KMS-11 (cell line): ENCODE results near the gene HCFC1.

ENCODE experiments used
- H2AFZ ChIP-seq: fragments of 200-600 bp; sonication (generic); 2 replicates; pipeline ENCODE4 v1.6.1; 2016; ENCODE audit warnings: antibody characterized with exemption, mixed run types, low read depth
- H3K27ac ChIP-seq: fragments of 200-600 bp; sonication (generic); 2 replicates; pipeline ENCODE4 v1.6.1; 2016; ENCODE audit warnings: mild to moderate bottlenecking, mixed run types
- H3K27me3 ChIP-seq: fragments of 200-600 bp; sonication (generic); 2 replicates; pipeline ENCODE4 v1.6.1; 2017; ENCODE audit warnings: mild to moderate bottlenecking, low read depth, mixed run types, moderate library complexity; ENCODE audit not compliant: insufficient read depth
- H3K36me3 ChIP-seq: fragments of 200-600 bp; sonication (generic); 2 replicates; pipeline ENCODE4 v1.6.1; 2017; ENCODE audit warnings: mild to moderate bottlenecking, mixed run types; ENCODE audit not compliant: insufficient read depth
- H3K4me1 ChIP-seq: fragments of 200-600 bp; sonication (generic); 2 replicates; pipeline ENCODE4 v1.6.1; 2016; ENCODE audit warnings: mild to moderate bottlenecking, low read depth, mixed run types; ENCODE audit not compliant: poor library complexity, severe bottlenecking
- H3K4me2 ChIP-seq: fragments of 200-600 bp; sonication (generic); 2 replicates; pipeline ENCODE4 v1.7.0; 2016; ENCODE audit warnings: mild to moderate bottlenecking, mixed run types
- H3K4me3 ChIP-seq: fragments of 200-600 bp; sonication (generic); IDR thresholded peaks from 2 replicates; pipeline ENCODE4 v1.6.1; 2017; ENCODE audit warnings: low read depth, low read length, mixed read lengths; ENCODE audit not compliant: insufficient read depth
- H3K79me2 ChIP-seq: fragments of 200-600 bp; sonication (generic); 2 replicates; pipeline ENCODE4 v1.6.1; 2016; ENCODE audit warnings: low read depth, mixed run types; ENCODE audit not compliant: insufficient read depth
- H3K9ac ChIP-seq: fragments of 200-600 bp; sonication (generic); 2 replicates; pipeline ENCODE4 v1.6.1; 2016; ENCODE audit warnings: mild to moderate bottlenecking, mixed run types
- H4K20me1 ChIP-seq: fragments of 200-600 bp; sonication (generic); 2 replicates; pipeline ENCODE4 v1.6.1; 2016; ENCODE audit warnings: mild to moderate bottlenecking, mixed run types; ENCODE audit not compliant: insufficient read depth
- TF ChIP-seq, protein P1 (sequence below): fragments of 200-600 bp; sonication (generic); conservative IDR thresholded peaks from 2 replicates; pipeline ENCODE4 v1.6.1; 2017; ENCODE audit warnings: low read depth, mild to moderate bottlenecking, antibody characterized with exemption, low read length, moderate library complexity, mixed read lengths

The HCFC1 gene

DNA sequence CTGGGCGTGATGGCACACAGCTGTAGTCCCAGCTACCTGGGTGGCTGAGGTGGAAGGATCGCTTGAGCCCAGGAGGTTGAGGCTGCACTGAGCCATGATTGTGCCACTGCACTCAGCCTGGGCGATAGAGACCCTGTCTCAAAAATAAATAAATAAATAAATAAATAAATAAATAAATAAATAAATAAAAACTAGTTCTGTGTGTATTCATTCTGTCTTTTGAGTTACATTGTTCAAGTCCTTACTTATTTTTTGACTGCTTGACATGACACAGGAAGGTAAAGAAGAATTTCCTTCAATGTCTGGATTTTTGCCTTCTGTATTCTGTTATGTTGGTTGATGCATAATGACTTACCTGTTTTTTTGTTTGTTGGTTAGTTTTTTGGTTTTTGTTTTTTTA is 34.6 kb downstream of the HCFC1 start:
- Histone ChIP-seq H3K4me3 (no peak overlapping the region), H3K4me1 (no peaks in the 10 kb centered on the region), H2AFZ (no peak overlapping the region), H3K4me2 (no peak overlapping the region), H3K79me2 (peaks cover 21% of the 10 kb centered on the region; the same call in 1 of the 2 replicates), H3K27me3 (no peaks in the 10 kb centered on the region), H3K9ac (no peak overlapping the region), H3K27ac (no peak overlapping the region), H4K20me1 (no peaks in the 10 kb centered on the region), H3K36me3 (no peaks in the 10 kb centered on the region)
- TF ChIP-seq, protein P1, sequence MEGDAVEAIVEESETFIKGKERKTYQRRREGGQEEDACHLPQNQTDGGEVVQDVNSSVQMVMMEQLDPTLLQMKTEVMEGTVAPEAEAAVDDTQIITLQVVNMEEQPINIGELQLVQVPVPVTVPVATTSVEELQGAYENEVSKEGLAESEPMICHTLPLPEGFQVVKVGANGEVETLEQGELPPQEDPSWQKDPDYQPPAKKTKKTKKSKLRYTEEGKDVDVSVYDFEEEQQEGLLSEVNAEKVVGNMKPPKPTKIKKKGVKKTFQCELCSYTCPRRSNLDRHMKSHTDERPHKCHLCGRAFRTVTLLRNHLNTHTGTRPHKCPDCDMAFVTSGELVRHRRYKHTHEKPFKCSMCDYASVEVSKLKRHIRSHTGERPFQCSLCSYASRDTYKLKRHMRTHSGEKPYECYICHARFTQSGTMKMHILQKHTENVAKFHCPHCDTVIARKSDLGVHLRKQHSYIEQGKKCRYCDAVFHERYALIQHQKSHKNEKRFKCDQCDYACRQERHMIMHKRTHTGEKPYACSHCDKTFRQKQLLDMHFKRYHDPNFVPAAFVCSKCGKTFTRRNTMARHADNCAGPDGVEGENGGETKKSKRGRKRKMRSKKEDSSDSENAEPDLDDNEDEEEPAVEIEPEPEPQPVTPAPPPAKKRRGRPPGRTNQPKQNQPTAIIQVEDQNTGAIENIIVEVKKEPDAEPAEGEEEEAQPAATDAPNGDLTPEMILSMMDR = no peak

- H3K27ac ChIP-seq = peak overlapping the region; percentile 68
- H3K27me3 ChIP-seq = no peaks in the 10 kb centered on the region
- H3K79me2 ChIP-seq = peaks cover 21% of the 10 kb centered on the region; the same call in 1 of the 2 replicates
- H3K36me3 ChIP-seq = no peaks in the 10 kb centered on the region
- no peak overlapping the region for H3K4me3 ChIP-seq
- H4K20me1 ChIP-seq = no peaks in the 10 kb centered on the region
- no peaks in the 10 kb centered on the region for H3K4me1 ChIP-seq
- H2AFZ ChIP-seq = peak overlapping the region; percentile 77
- TF ChIP-seq, protein P1 = no peak
- H3K4me2 ChIP-seq = peak overlapping the region; percentile 54
- H3K9ac ChIP-seq = peak overlapping the region; percentile 59
Measured at GRCh38 chrX:153935326-153935851, 36.2 kb downstream of the HCFC1 start.

- Histone ChIP-seq H3K4me2 (peak within 1 kb of the TSS; percentile 73), H3K4me1 (no peaks in the 10 kb centered on the region), H3K79me2 (peaks cover 21% of the 10 kb centered on the region; the same call in 1 of the 2 replicates), H3K4me3 (no peak within 1 kb of the TSS), H4K20me1 (no peaks in the 10 kb centered on the region), H3K27ac (peak within 1 kb of the TSS; percentile 68), H2AFZ (peak within 1 kb of the TSS; percentile 77), H3K9ac (peak within 1 kb of the TSS; percentile 59), H3K36me3 (no peaks in the 10 kb centered on the region), H3K27me3 (no peaks in the 10 kb centered on the region)
- TF ChIP-seq, protein P1 = no peak
Measured at GRCh38 chrX:153934762-153935325, 36.8 kb downstream of the HCFC1 start, which contains the start of gene NAA10. Gene NAA10 (minus strand): TSS chrX:153935037. CDS start chrX:153934904, 133 bp downstream.

DNA sequence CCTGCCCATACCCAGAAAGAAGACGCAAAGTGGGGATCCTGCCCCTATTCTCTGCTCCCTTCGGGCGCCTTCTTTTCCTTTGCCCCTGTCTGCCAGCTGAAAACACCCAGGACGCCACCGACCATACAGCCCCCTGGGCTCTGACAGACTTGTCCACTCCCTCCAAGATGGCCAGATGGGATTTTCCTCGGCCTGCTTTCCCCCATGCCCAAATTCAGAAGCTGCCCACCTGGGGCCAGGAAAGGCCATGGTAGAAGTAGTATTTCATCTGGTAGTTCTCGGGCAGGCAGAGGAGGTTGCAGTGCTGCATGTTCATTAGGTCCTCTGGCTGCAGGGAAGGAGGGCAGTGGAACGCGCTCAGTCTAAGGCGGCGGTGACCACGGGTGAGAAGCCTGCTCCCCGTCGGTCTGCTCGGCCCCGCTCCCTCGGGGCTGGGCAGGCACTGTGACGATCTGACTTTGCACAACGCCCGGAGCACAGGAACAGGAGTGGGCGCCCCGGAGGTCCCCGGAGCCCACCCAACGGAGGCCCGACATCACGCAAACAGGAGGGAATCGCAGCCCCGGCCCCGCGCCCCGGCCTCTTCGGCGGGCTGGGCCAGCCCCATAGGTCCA is 37.4 kb downstream of the HCFC1 start:
- Histone ChIP-seq H3K27ac (no peak overlapping the region), H3K27me3 (no peaks in the 10 kb centered on the region), H3K79me2 (peaks cover 21% of the 10 kb centered on the region; the same call in 1 of the 2 replicates), H4K20me1 (no peaks in the 10 kb centered on the region), H2AFZ (peak overlapping the region; percentile 22; the same call in 1 of the 2 replicates), H3K4me3 (no peak overlapping the region), H3K4me2 (peak overlapping the region; percentile 73), H3K4me1 (peaks cover 4% of the 10 kb centered on the region), H3K36me3 (no peaks in the 10 kb centered on the region), H3K9ac (peak overlapping the region; percentile 50; the same call in 1 of the 2 replicates)
- TF ChIP-seq, protein P1 = no peak
